Large intestine (tissue), 3 donors: ENCODE data around the gene TNFRSF21. TPM values are rescaled to one million over a fixed set of nuclear protein-coding genes. Genes with fewer than 3 reads are reported as not detected.

ENCODE experiments used
- DNase-seq, 2 donors: peaks; one replicate each; pipeline versions ENCODE4 v3.0.0 to v3.0.0-alpha.2; 2013
- H3K27ac ChIP-seq: one replicate; pipeline ENCODE4 v1.5.1; 2013; ENCODE audit warnings: low read length
- H3K27me3 ChIP-seq: 2 replicates; pipeline ENCODE4 v1.6.1; 2013; ENCODE audit warnings: low read length; ENCODE audit not compliant: control insufficient read depth, insufficient read depth
- H3K36me3 ChIP-seq: 2 replicates; pipeline ENCODE4 v1.6.1; 2013; ENCODE audit warnings: low read length; ENCODE audit not compliant: control insufficient read depth, insufficient read depth
- H3K4me1 ChIP-seq: one replicate; pipeline ENCODE4 v1.6.1; 2013; ENCODE audit warnings: low read length; ENCODE audit not compliant: control insufficient read depth, insufficient read depth
- H3K4me3 ChIP-seq: one replicate; pipeline ENCODE4 v1.5.1; 2013; ENCODE audit warnings: low read length
- H3K9me3 ChIP-seq: one replicate; pipeline ENCODE4 v1.6.1; 2013; ENCODE audit warnings: mild to moderate bottlenecking, low read depth, low read length, moderate library complexity; ENCODE audit not compliant: control insufficient read depth
- WGBS: methylation state at CpG from one replicate; pipeline ENCODE4 v1.1.5; 2013; ENCODE audit warnings: low lambda C conversion rate; ENCODE audit not compliant: insufficient coverage; 5-methylcytosine and 5-hydroxymethylcytosine counted together
- polyA plus RNA-seq: library from polyadenylated mRNA; unstranded; fragments of 120-200 nt; gene quantifications from one replicate; pipeline ENCODE4 v1.2.1, GENCODE V29; 2013

TNFRSF21 gene
- polyA plus RNA-seq, 1 donor: 22.8 TPM

GRCh38 chr6:47268572-47269187 is 41.0 kb downstream of the TNFRSF21 start:
- WGBS: 90% methylated on average over 2 of the region's 5 CpGs
- H3K36me3 ChIP-seq: peaks cover 10% of the 10 kb centered on the region
- no peak overlapping the region for H3K4me3 ChIP-seq
- no peaks in the 10 kb centered on the region for H3K9me3 ChIP-seq
- no peak for DNase-seq
- no peaks in the 10 kb centered on the region for H3K4me1 ChIP-seq
- H3K27ac ChIP-seq: no peak overlapping the region
- H3K27me3 ChIP-seq: no peaks in the 10 kb centered on the region

- no peaks in the 10 kb centered on the region for H3K9me3 ChIP-seq
- WGBS: 100% methylated on average over 1 of the region's 6 CpGs
- no peak overlapping the region for H3K4me3 ChIP-seq
- no peaks in the 10 kb centered on the region for H3K27me3 ChIP-seq
- DNase-seq: no peak
- no peak overlapping the region for H3K27ac ChIP-seq
- peaks cover 10% of the 10 kb centered on the region for H3K36me3 ChIP-seq
- no peaks in the 10 kb centered on the region for H3K4me1 ChIP-seq
Observed at GRCh38 chr6:47267301-47267700, 42.4 kb downstream of the TNFRSF21 start.

- peaks cover 10% of the 10 kb centered on the region for H3K36me3 ChIP-seq
- no CpG with 5 or more reads among the region's 2 CpGs for WGBS
- no peak overlapping the region for H3K27ac ChIP-seq
- no peak for DNase-seq
- no peak overlapping the region for H3K4me3 ChIP-seq
- no peaks in the 10 kb centered on the region for H3K4me1 ChIP-seq
- no peaks in the 10 kb centered on the region for H3K9me3 ChIP-seq
- no peaks in the 10 kb centered on the region for H3K27me3 ChIP-seq
Observed at GRCh38 chr6:47265971-47266370, 43.7 kb downstream of the TNFRSF21 start.

- Histone ChIP-seq H3K27me3 (no peaks in the 10 kb centered on the region), H3K4me3 (no peak overlapping the region), H3K9me3 (no peaks in the 10 kb centered on the region), H3K4me1 (no peaks in the 10 kb centered on the region), H3K27ac (no peak overlapping the region), H3K36me3 (peaks cover 7% of the 10 kb centered on the region)
- no CpG with 5 or more reads among the region's 3 CpGs for WGBS
- DNase-seq: no peak
Observed at GRCh38 chr6:47264775-47265184, 44.9 kb downstream of the TNFRSF21 start.

- Histone ChIP-seq H3K9me3 (no peaks in the 10 kb centered on the region), H3K4me1 (no peaks in the 10 kb centered on the region), H3K27ac (no peak overlapping the region), H3K27me3 (no peaks in the 10 kb centered on the region), H3K36me3 (peaks cover 7% of the 10 kb centered on the region), H3K4me3 (no peak overlapping the region)
- WGBS: 84% methylated on average over 4 of the region's 4 CpGs
- DNase-seq: no peak
Observed at GRCh38 chr6:47263268-47263667, 46.4 kb downstream of the TNFRSF21 start.

GRCh38 chr6:47262231-47262630 is 47.5 kb downstream of the TNFRSF21 start:
- peaks cover 3% of the 10 kb centered on the region for H3K36me3 ChIP-seq
- no peak for DNase-seq
- no peak overlapping the region for H3K27ac ChIP-seq
- H3K27me3 ChIP-seq: no peaks in the 10 kb centered on the region
- 92% methylated on average over 1 of the region's 1 CpG for WGBS
- no peak overlapping the region for H3K4me3 ChIP-seq
- no peaks in the 10 kb centered on the region for H3K9me3 ChIP-seq
- H3K4me1 ChIP-seq: no peaks in the 10 kb centered on the region

GRCh38 chr6:47261191-47261590 is 48.5 kb downstream of the TNFRSF21 start:
- DNase-seq: no peak
- Histone ChIP-seq H3K36me3 (no peaks in the 10 kb centered on the region), H3K4me1 (no peaks in the 10 kb centered on the region), H3K27ac (no peak overlapping the region), H3K27me3 (no peaks in the 10 kb centered on the region), H3K9me3 (no peaks in the 10 kb centered on the region), H3K4me3 (no peak overlapping the region)
- 100% methylated on average over 1 of the region's 1 CpG for WGBS

GRCh38 chr6:47260021-47260420 is 49.7 kb downstream of the TNFRSF21 start:
- H3K9me3 ChIP-seq: no peaks in the 10 kb centered on the region
- no peaks in the 10 kb centered on the region for H3K27me3 ChIP-seq
- no peak overlapping the region for H3K4me3 ChIP-seq
- peaks cover 2% of the 10 kb centered on the region for H3K36me3 ChIP-seq
- WGBS: no CpG with 5 or more reads among the region's 4 CpGs
- no peak for DNase-seq
- no peaks in the 10 kb centered on the region for H3K4me1 ChIP-seq
- no peak overlapping the region for H3K27ac ChIP-seq

- H3K36me3 ChIP-seq: peaks cover 2% of the 10 kb centered on the region
- DNase-seq: no peak
- no peak overlapping the region for H3K4me3 ChIP-seq
- H3K9me3 ChIP-seq: no peaks in the 10 kb centered on the region
- no CpG with 5 or more reads among the region's 3 CpGs for WGBS
- no peaks in the 10 kb centered on the region for H3K4me1 ChIP-seq
- no peaks in the 10 kb centered on the region for H3K27me3 ChIP-seq
- H3K27ac ChIP-seq: no peak overlapping the region
Observed at GRCh38 chr6:47258724-47259347, 50.9 kb downstream of the TNFRSF21 start.

- no peak overlapping the region for H3K27ac ChIP-seq
- peaks cover 13% of the 10 kb centered on the region for H3K36me3 ChIP-seq
- no peaks in the 10 kb centered on the region for H3K27me3 ChIP-seq
- H3K9me3 ChIP-seq: peaks cover 2% of the 10 kb centered on the region
- no peak overlapping the region for H3K4me3 ChIP-seq
- H3K4me1 ChIP-seq: no peaks in the 10 kb centered on the region
- DNase-seq: no peak
- WGBS: 71% methylated on average over 1 of the region's 6 CpGs
Observed at GRCh38 chr6:47256981-47257730, 52.5 kb downstream of the TNFRSF21 start.
